HFFc6 (cell line): ENCODE measurements around the gene SETD2. TPM values are rescaled to one million over a fixed set of nuclear protein-coding genes. Genes with fewer than 3 reads are reported as not detected.
"Not testable (repeated sequence)": the region's sequence is repeated elsewhere in the genome, so short reads cannot be mapped to it uniquely, and the experiment has no call there.

ENCODE experiments used
- DNase-seq: peaks from one replicate; pipeline ENCODE4 v3.0.0-alpha.2; 2018
- H3K27ac Mint-ChIP-seq: 2 replicates; pipeline ENCODE4 v1.8.0; 2020; ENCODE audit warnings: mild to moderate bottlenecking, mixed read lengths
- H3K27me3 Mint-ChIP-seq: 2 replicates; pipeline ENCODE4 v1.8.0; 2021; ENCODE audit warnings: mild to moderate bottlenecking, moderate library complexity, mixed read lengths; ENCODE audit not compliant: insufficient read depth
- H3K36me3 Mint-ChIP-seq: 2 replicates; pipeline ENCODE4 v1.8.0; 2021; ENCODE audit warnings: low read depth, mixed read lengths
- H3K4me1 Mint-ChIP-seq: 2 replicates; pipeline ENCODE4 v1.8.0; 2020; ENCODE audit warnings: low read depth, mixed read lengths
- H3K4me3 Mint-ChIP-seq: 2 replicates; pipeline ENCODE4 v1.8.0; 2020; ENCODE audit warnings: mild to moderate bottlenecking, moderate library complexity, mixed read lengths
- H3K9me3 Mint-ChIP-seq: 2 replicates; pipeline ENCODE4 v1.8.0; 2020; ENCODE audit warnings: mild to moderate bottlenecking, mixed read lengths
- total RNA-seq, 6 experiments: library from RNA; stranded (reverse); fragmentation: NEBNext Ultra II Directional; extraction: Animal tissue kit (Norgen Biotek cat#: 25700); gene quantifications; 2 replicates in 1 of 6; 3 replicates in 5 of 6; pipeline ENCODE4 v1.2.3, GENCODE V29; 2021
- TF ChIP-seq, protein P1 (sequence below): fragments of 200-600 bp; sonication (generic); IDR thresholded peaks from 2 replicates; pipeline ENCODE4 v1.5.0; 2021; ENCODE audit warnings: antibody characterized with exemption, mild to moderate bottlenecking

SETD2 gene
- total RNA-seq, 6 experiments from 2014 or later, result 26.7 to 33.7 (median 30.8) TPM

DNA sequence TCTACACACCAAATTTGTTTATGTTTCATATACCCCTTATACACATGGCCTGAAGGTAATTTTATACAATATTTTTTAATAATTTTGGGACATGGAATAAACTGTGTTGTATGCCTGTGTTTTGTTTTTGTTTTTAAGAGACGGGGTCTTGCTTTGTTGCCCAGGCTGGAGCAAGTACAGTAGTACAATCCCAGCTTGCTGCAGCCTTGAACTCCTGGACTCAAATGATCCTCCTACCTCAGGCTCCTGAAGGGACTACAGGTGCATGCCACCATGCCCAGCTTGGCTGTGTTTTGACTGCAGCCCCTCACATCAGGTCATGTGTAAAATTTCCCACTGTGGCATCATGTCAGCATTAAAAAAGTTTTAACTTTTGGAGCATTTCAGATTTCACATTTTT is 18.6 kb downstream of the SETD2 start:
- Mint-ChIP-seq H3K27ac (no peak overlapping the region), H3K4me3 (no peak overlapping the region), H3K9me3 (no peaks in the 10 kb centered on the region), H3K4me1 (peaks cover 24% of the 10 kb centered on the region), H3K27me3 (no peaks in the 10 kb centered on the region), H3K36me3 (no peaks in the 10 kb centered on the region)
- TF ChIP-seq, protein P1, sequence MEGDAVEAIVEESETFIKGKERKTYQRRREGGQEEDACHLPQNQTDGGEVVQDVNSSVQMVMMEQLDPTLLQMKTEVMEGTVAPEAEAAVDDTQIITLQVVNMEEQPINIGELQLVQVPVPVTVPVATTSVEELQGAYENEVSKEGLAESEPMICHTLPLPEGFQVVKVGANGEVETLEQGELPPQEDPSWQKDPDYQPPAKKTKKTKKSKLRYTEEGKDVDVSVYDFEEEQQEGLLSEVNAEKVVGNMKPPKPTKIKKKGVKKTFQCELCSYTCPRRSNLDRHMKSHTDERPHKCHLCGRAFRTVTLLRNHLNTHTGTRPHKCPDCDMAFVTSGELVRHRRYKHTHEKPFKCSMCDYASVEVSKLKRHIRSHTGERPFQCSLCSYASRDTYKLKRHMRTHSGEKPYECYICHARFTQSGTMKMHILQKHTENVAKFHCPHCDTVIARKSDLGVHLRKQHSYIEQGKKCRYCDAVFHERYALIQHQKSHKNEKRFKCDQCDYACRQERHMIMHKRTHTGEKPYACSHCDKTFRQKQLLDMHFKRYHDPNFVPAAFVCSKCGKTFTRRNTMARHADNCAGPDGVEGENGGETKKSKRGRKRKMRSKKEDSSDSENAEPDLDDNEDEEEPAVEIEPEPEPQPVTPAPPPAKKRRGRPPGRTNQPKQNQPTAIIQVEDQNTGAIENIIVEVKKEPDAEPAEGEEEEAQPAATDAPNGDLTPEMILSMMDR, result no peak
- no peak for DNase-seq

DNA sequence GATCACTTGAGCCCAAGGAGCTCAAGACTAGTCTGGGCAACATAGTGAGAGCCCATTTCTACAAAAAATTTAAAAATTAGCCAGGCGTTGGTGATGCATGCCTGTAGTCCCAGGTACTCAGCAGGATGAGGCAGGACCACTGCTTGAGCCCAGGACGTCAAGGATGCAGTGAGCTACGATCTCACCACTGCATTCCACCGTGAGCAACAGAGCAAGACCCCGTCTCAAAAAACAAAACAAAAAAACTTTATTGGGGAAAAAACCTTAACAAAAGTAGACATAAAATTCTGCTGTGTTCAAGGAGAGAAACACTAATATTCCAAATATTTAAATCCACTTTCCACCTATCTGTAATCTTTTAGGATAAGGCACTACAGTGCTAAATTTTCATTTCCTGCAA is 20.8 kb downstream of the SETD2 start:
- DNase-seq, result no peak
- TF ChIP-seq, protein P1, result no peak

DNA sequence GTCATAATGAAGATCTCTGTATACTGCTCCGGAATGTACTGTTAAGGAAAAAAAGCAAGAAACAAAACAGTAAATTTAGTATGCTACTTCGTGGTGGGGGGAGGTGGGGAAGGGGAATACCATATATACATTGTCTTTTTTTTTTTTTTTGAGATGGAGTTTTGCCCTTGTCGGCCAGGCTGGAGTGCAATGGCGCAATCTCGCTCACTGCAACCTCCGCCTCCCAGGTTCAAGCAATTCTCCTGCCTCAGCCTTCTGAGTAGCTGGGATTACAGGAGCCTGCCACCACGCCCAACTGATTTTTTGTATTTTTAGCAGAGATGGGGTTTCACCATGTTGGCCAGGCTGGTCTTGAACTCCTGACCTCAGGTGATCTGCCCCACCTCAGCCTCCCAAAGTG is 21.4 kb downstream of the SETD2 start:
- DNase-seq, H3K27ac Mint-ChIP-seq, H3K9me3 Mint-ChIP-seq, H3K27me3 Mint-ChIP-seq, H3K36me3 Mint-ChIP-seq, H3K4me3 Mint-ChIP-seq: not testable (repeated sequence)
- peaks cover 19% of the 10 kb centered on the region for H3K4me1 Mint-ChIP-seq

More for the DNA sequence above, 20.8 kb downstream of the SETD2 start:
- H3K27me3 Mint-ChIP-seq, result no peaks in the 10 kb centered on the region
- no peak overlapping the region for H3K27ac Mint-ChIP-seq
- H3K9me3 Mint-ChIP-seq, result no peaks in the 10 kb centered on the region
- no peak overlapping the region for H3K4me3 Mint-ChIP-seq
- H3K36me3 Mint-ChIP-seq, result peaks cover 10% of the 10 kb centered on the region
- peaks cover 19% of the 10 kb centered on the region for H3K4me1 Mint-ChIP-seq

DNA sequence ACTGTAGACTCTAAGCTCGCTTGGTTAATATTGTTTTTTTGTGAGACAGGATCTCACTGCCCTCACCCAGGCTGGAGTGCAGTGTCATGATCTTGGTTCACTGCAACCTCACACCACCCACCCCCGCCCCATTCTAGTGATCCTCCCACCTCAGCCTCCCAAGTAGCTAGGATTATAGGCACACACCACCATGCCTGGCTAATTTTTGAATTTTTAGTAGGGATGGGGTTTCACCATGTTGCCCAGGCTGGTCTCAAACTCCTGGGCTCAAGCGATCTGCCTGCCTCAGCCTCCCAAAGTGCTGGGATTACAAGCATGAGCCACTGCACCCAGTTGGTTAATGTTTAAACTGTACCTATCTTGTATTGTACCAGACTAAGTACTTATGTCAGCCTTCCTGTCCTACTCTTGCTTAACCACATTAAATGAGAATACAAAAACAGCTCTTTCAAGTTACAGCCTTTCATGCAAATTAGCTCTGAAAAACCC is 22.9 kb downstream of the SETD2 start:
- H3K9me3 Mint-ChIP-seq, H3K36me3 Mint-ChIP-seq, H3K4me3 Mint-ChIP-seq, DNase-seq, H3K27ac Mint-ChIP-seq, H3K27me3 Mint-ChIP-seq: not testable (repeated sequence)
- H3K4me1 Mint-ChIP-seq, result peaks cover 24% of the 10 kb centered on the region

DNA sequence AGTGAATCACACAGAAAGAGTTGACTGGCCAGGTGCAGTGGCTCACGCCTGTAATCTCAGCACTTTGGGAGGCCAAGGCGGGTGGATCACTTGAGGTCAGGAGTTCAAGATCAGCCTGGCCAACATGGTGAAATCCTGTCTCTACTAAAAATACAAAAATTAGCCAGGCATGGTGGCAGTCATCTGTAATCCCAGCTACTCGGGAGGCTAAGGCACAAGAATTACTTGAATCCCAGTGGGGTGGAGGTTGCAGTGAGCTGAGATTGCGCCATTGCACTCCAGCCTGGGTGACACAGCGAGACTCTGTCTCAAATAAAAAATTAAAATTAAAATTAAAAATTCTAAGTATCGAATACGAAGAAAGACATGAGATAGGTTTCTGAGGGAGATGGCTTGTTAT is 23.4 kb downstream of the SETD2 start:
- H3K4me1 Mint-ChIP-seq, result peaks cover 27% of the 10 kb centered on the region
- not testable (repeated sequence) for H3K27me3 Mint-ChIP-seq, DNase-seq, H3K9me3 Mint-ChIP-seq, H3K27ac Mint-ChIP-seq, H3K4me3 Mint-ChIP-seq, H3K36me3 Mint-ChIP-seq

DNA sequence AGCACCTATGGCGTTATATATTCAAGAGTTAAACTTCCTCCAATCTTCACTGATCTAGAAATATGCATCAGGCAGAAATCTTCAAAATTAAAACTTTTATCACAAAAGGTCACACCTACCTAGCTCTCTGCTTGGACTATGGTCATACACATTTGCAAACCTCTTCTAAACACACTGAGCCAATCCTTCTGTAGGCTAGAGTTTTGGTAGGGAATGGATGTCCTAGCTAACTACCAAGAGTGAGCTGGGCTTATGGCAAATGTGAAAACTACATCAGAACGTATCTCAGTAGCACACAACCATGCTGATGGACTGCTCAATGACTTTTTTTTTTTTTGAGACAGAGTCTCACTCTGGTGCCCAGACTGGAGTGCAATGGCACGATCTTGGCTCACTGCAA is 29.6 kb downstream of the SETD2 start:
- Mint-ChIP-seq H3K4me3 (no peak overlapping the region), H3K9me3 (no peaks in the 10 kb centered on the region), H3K36me3 (peaks cover 6% of the 10 kb centered on the region), H3K27ac (no peak overlapping the region), H3K27me3 (peaks cover 1% of the 10 kb centered on the region; the same call in 1 of the 2 replicates), H3K4me1 (peaks cover 22% of the 10 kb centered on the region)
- DNase-seq, result no peak
- TF ChIP-seq, protein P1, result no peak

DNA sequence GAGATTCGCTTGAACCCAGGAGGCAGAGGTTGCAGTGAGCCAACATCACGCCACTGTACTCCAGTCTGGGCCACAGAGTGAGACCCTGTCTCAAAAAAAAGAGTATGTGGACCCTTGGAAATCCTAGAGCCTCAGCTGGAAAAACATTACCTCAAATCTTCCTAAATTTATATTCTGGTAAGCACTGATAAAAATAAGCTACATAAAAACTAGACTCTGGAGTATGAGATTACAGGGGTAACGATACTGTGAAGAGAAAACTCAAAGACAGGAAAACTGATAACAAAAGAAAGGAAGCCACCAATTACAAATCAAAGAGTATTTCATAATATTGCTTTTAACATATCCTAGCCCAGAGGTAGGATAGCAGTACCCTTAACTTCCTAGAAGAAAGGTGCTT is 30.3 kb downstream of the SETD2 start:
- DNase-seq, result no peak
- Mint-ChIP-seq H3K27ac (no peak overlapping the region), H3K4me1 (peaks cover 20% of the 10 kb centered on the region), H3K9me3 (no peaks in the 10 kb centered on the region), H3K4me3 (no peak overlapping the region), H3K36me3 (no peaks in the 10 kb centered on the region), H3K27me3 (peaks cover 1% of the 10 kb centered on the region; the same call in 1 of the 2 replicates)
- TF ChIP-seq, protein P1, result no peak
